ENCODE data around the gene RASA3. TPM values are rescaled to one million over a fixed set of nuclear protein-coding genes. Genes with fewer than 3 reads are reported as not detected.

RASA3 gene
- total RNA-seq, 1 experiment from 2014 or later = 0.56 TPM

GRCh38 chr13:114013336-114013735 lies 119.1 kb downstream of the RASA3 start:
- no peak overlapping the region for H3K27ac ChIP-seq (ENCODE audit: low read length)

GRCh38 chr13:114012921-114013320 lies 119.5 kb downstream of the RASA3 start:
- no peak overlapping the region for H2AFZ ChIP-seq (ENCODE audit: low read length)
- no peak overlapping the region for H3K9ac ChIP-seq (ENCODE audit: low read length)
- H3K4me1 ChIP-seq (ENCODE audit: low read length) = no peaks in the 10 kb centered on the region
- no peaks in the 10 kb centered on the region for H3K36me3 ChIP-seq (ENCODE audit: insufficient read depth, low read length)
- H3K4me3 ChIP-seq (ENCODE audit: low read length) = no peak overlapping the region
- no peaks in the 10 kb centered on the region for H3K9me2 ChIP-seq (replicated peaks; ENCODE audit: insufficient read depth, low read length)
- no peak for DNase-seq
- no peaks in the 10 kb centered on the region for H3K27me3 ChIP-seq (ENCODE audit: low read length)
- H3K4me2 ChIP-seq (ENCODE audit: low read depth, low read length, poor library complexity, severe bottlenecking) = no peak overlapping the region
- H4K20me1 ChIP-seq (ENCODE audit: insufficient read depth, low read depth, low read length) = no peaks in the 10 kb centered on the region
- H3K9me3 ChIP-seq (ENCODE audit: low read length) = no peaks in the 10 kb centered on the region
- H3K79me2 ChIP-seq (ENCODE audit: low read length) = no peaks in the 10 kb centered on the region
- no peak overlapping the region for H3K27ac ChIP-seq (ENCODE audit: low read length)

More at GRCh38 chr13:114013336-114013735, 119.1 kb downstream of the RASA3 start:
- H3K27me3 ChIP-seq (ENCODE audit: low read length) = no peaks in the 10 kb centered on the region
- H4K20me1 ChIP-seq (ENCODE audit: insufficient read depth, low read depth, low read length) = no peaks in the 10 kb centered on the region
- no peaks in the 10 kb centered on the region for H3K4me1 ChIP-seq (ENCODE audit: low read length)
- H3K9ac ChIP-seq (ENCODE audit: low read length) = no peak overlapping the region
- H3K79me2 ChIP-seq (ENCODE audit: low read length) = no peaks in the 10 kb centered on the region
- no peaks in the 10 kb centered on the region for H3K36me3 ChIP-seq (ENCODE audit: insufficient read depth, low read length)
- H2AFZ ChIP-seq (ENCODE audit: low read length) = no peak overlapping the region
- no peaks in the 10 kb centered on the region for H3K9me3 ChIP-seq (ENCODE audit: low read length)
- H3K4me2 ChIP-seq (ENCODE audit: low read depth, low read length, poor library complexity, severe bottlenecking) = no peak overlapping the region
- DNase-seq = no peak
- no peaks in the 10 kb centered on the region for H3K9me2 ChIP-seq (replicated peaks; ENCODE audit: insufficient read depth, low read length)
- no peak overlapping the region for H3K4me3 ChIP-seq (ENCODE audit: low read length)

- H3K4me3 ChIP-seq (ENCODE audit: low read length) = no peak overlapping the region
- no peaks in the 10 kb centered on the region for H4K20me1 ChIP-seq (ENCODE audit: insufficient read depth, low read depth, low read length)
- no peak overlapping the region for H3K27ac ChIP-seq (ENCODE audit: low read length)
- H3K27me3 ChIP-seq (ENCODE audit: low read length) = no peaks in the 10 kb centered on the region
- no peaks in the 10 kb centered on the region for H3K9me2 ChIP-seq (replicated peaks; ENCODE audit: insufficient read depth, low read length)
- no peaks in the 10 kb centered on the region for H3K79me2 ChIP-seq (ENCODE audit: low read length)
- H3K36me3 ChIP-seq (ENCODE audit: insufficient read depth, low read length) = no peaks in the 10 kb centered on the region
- no peaks in the 10 kb centered on the region for H3K4me1 ChIP-seq (ENCODE audit: low read length)
- no peak overlapping the region for H3K4me2 ChIP-seq (ENCODE audit: low read depth, low read length, poor library complexity, severe bottlenecking)
- H3K9ac ChIP-seq (ENCODE audit: low read length) = no peak overlapping the region
- H2AFZ ChIP-seq (ENCODE audit: low read length) = no peak overlapping the region
- H3K9me3 ChIP-seq (ENCODE audit: low read length) = no peaks in the 10 kb centered on the region
- DNase-seq = no peak
Observed at GRCh38 chr13:114012141-114012540, 120.3 kb downstream of the RASA3 start.

GRCh38 chr13:114011226-114011625 lies 121.2 kb downstream of the RASA3 start:
- no peaks in the 10 kb centered on the region for H3K9me2 ChIP-seq (replicated peaks; ENCODE audit: insufficient read depth, low read length)
- no peaks in the 10 kb centered on the region for H3K36me3 ChIP-seq (ENCODE audit: insufficient read depth, low read length)
- no peaks in the 10 kb centered on the region for H3K9me3 ChIP-seq (ENCODE audit: low read length)
- H3K79me2 ChIP-seq (ENCODE audit: low read length) = no peaks in the 10 kb centered on the region
- H3K27ac ChIP-seq (ENCODE audit: low read length) = no peak overlapping the region
- no peak overlapping the region for H3K9ac ChIP-seq (ENCODE audit: low read length)
- DNase-seq = no peak
- no peaks in the 10 kb centered on the region for H3K4me1 ChIP-seq (ENCODE audit: low read length)
- no peak overlapping the region for H3K4me3 ChIP-seq (ENCODE audit: low read length)
- H2AFZ ChIP-seq (ENCODE audit: low read length) = no peak overlapping the region
- H3K27me3 ChIP-seq (ENCODE audit: low read length) = no peaks in the 10 kb centered on the region
- no peak overlapping the region for H3K4me2 ChIP-seq (ENCODE audit: low read depth, low read length, poor library complexity, severe bottlenecking)
- H4K20me1 ChIP-seq (ENCODE audit: insufficient read depth, low read depth, low read length) = no peaks in the 10 kb centered on the region

- Histone ChIP-seq H3K36me3 (ENCODE audit: insufficient read depth, low read length) (no peaks in the 10 kb centered on the region), H3K4me3 (ENCODE audit: low read length) (no peak overlapping the region), H2AFZ (ENCODE audit: low read length) (no peak overlapping the region), H4K20me1 (ENCODE audit: insufficient read depth, low read depth, low read length) (no peaks in the 10 kb centered on the region), H3K9me2 (replicated peaks; ENCODE audit: insufficient read depth, low read length) (no peaks in the 10 kb centered on the region), H3K27ac (ENCODE audit: low read length) (no peak overlapping the region), H3K79me2 (ENCODE audit: low read length) (no peaks in the 10 kb centered on the region), H3K9me3 (ENCODE audit: low read length) (no peaks in the 10 kb centered on the region), H3K4me1 (ENCODE audit: low read length) (no peaks in the 10 kb centered on the region), H3K4me2 (ENCODE audit: low read depth, low read length, poor library complexity, severe bottlenecking) (no peak overlapping the region), H3K27me3 (ENCODE audit: low read length) (no peaks in the 10 kb centered on the region), H3K9ac (ENCODE audit: low read length) (no peak overlapping the region)
- DNase-seq = no peak
Observed at GRCh38 chr13:114010401-114011101, 121.9 kb downstream of the RASA3 start.

- no peak overlapping the region for H3K9ac ChIP-seq (ENCODE audit: low read length)
- H3K27me3 ChIP-seq (ENCODE audit: low read length) = no peaks in the 10 kb centered on the region
- H3K4me2 ChIP-seq (ENCODE audit: low read depth, low read length, poor library complexity, severe bottlenecking) = no peak overlapping the region
- H2AFZ ChIP-seq (ENCODE audit: low read length) = no peak overlapping the region
- no peaks in the 10 kb centered on the region for H3K4me1 ChIP-seq (ENCODE audit: low read length)
- H3K79me2 ChIP-seq (ENCODE audit: low read length) = no peaks in the 10 kb centered on the region
- H3K36me3 ChIP-seq (ENCODE audit: insufficient read depth, low read length) = no peaks in the 10 kb centered on the region
- no peaks in the 10 kb centered on the region for H4K20me1 ChIP-seq (ENCODE audit: insufficient read depth, low read depth, low read length)
- no peaks in the 10 kb centered on the region for H3K9me2 ChIP-seq (replicated peaks; ENCODE audit: insufficient read depth, low read length)
- no peak for DNase-seq
- H3K9me3 ChIP-seq (ENCODE audit: low read length) = no peaks in the 10 kb centered on the region
- no peak overlapping the region for H3K27ac ChIP-seq (ENCODE audit: low read length)
- H3K4me3 ChIP-seq (ENCODE audit: low read length) = no peak overlapping the region
Observed at GRCh38 chr13:114009590-114010400, 122.6 kb downstream of the RASA3 start.

- Histone ChIP-seq H3K9me3 (ENCODE audit: low read length) (no peaks in the 10 kb centered on the region), H3K27ac (ENCODE audit: low read length) (no peak overlapping the region), H3K4me1 (ENCODE audit: low read length) (no peaks in the 10 kb centered on the region), H3K4me2 (ENCODE audit: low read depth, low read length, poor library complexity, severe bottlenecking) (no peak overlapping the region), H3K9me2 (replicated peaks; ENCODE audit: insufficient read depth, low read length) (no peaks in the 10 kb centered on the region), H3K9ac (ENCODE audit: low read length) (no peak overlapping the region), H3K27me3 (ENCODE audit: low read length) (no peaks in the 10 kb centered on the region), H3K79me2 (ENCODE audit: low read length) (no peaks in the 10 kb centered on the region), H2AFZ (ENCODE audit: low read length) (no peak overlapping the region), H4K20me1 (ENCODE audit: insufficient read depth, low read depth, low read length) (no peaks in the 10 kb centered on the region), H3K4me3 (ENCODE audit: low read length) (no peak overlapping the region), H3K36me3 (ENCODE audit: insufficient read depth, low read length) (no peaks in the 10 kb centered on the region)
- DNase-seq = no peak
Observed at GRCh38 chr13:114008964-114009589, 123.3 kb downstream of the RASA3 start.

- no peaks in the 10 kb centered on the region for H3K4me1 ChIP-seq (ENCODE audit: low read length)
- H3K4me2 ChIP-seq (ENCODE audit: low read depth, low read length, poor library complexity, severe bottlenecking) = no peak overlapping the region
- no peak overlapping the region for H2AFZ ChIP-seq (ENCODE audit: low read length)
- H3K9me2 ChIP-seq (replicated peaks; ENCODE audit: insufficient read depth, low read length) = no peaks in the 10 kb centered on the region
- H4K20me1 ChIP-seq (ENCODE audit: insufficient read depth, low read depth, low read length) = no peaks in the 10 kb centered on the region
- H3K27ac ChIP-seq (ENCODE audit: low read length) = no peak overlapping the region
- no peaks in the 10 kb centered on the region for H3K79me2 ChIP-seq (ENCODE audit: low read length)
- H3K9ac ChIP-seq (ENCODE audit: low read length) = no peak overlapping the region
- H3K9me3 ChIP-seq (ENCODE audit: low read length) = no peaks in the 10 kb centered on the region
- H3K36me3 ChIP-seq (ENCODE audit: insufficient read depth, low read length) = no peaks in the 10 kb centered on the region
- DNase-seq = no peak
- no peaks in the 10 kb centered on the region for H3K27me3 ChIP-seq (ENCODE audit: low read length)
- H3K4me3 ChIP-seq (ENCODE audit: low read length) = no peak overlapping the region
Observed at GRCh38 chr13:114007566-114007965, 124.9 kb downstream of the RASA3 start.
